Measurements from ENCODE around the gene EIF4E3. TPM values are rescaled to one million over a fixed set of nuclear protein-coding genes. Genes with fewer than 3 reads are reported as not detected.

Gene EIF4E3
- total and polyA plus RNA-seq, 2 donors (not counting 1 experiment from before 2014, with no cell fraction given), result 1.00 to 5.0 TPM

- Histone ChIP-seq H3K4me1 (ENCODE audit: control insufficient read depth in 2 of 2, insufficient read depth in 2 of 2, low read length in 2 of 2) (peaks cover 0 to 5% of the 10 kb centered on the region in 2 donors), H3K9ac (ENCODE audit: low read length) (no peak overlapping the region), H2AFZ (ENCODE audit: insufficient read depth, low read depth, low read length, poor library complexity, severe bottlenecking) (no peak overlapping the region), H3K27ac (ENCODE audit: low read length in 2 of 2) (no peak overlapping the region), H3K36me3 (replicated peaks in 1 of 2; ENCODE audit: control extremely low read depth in 1 of 2, control insufficient read depth in 1 of 2, extremely low read depth in 1 of 2, insufficient read depth in 2 of 2, low read length in 1 of 2) (no peaks in the 10 kb centered on the region), H3K9me3 (ENCODE audit: control extremely low read depth in 1 of 3, control insufficient read depth in 2 of 3, insufficient read depth in 1 of 3, low read length in 2 of 3) (peaks cover 0 to 4% (median 3%) of the 10 kb centered on the region in 3 donors), H3K79me2 (ENCODE audit: control insufficient read depth, insufficient read depth, low read length) (no peaks in the 10 kb centered on the region), H3K4me2 (replicated peaks; ENCODE audit: low read depth, low read length, poor library complexity, severe bottlenecking) (no peak overlapping the region), H3K4me3 (ENCODE audit: control extremely low read depth in 1 of 5, extremely low read depth in 1 of 5, insufficient read depth in 1 of 5, low read depth in 2 of 5, low read length in 4 of 5) (no peak overlapping the region), H3K27me3 (replicated peaks in 1 of 4; ENCODE audit: control extremely low read depth in 1 of 4, control insufficient read depth in 3 of 4, insufficient read depth in 4 of 4, low read length in 3 of 4) (peaks cover 0 to 15% (median 3%) of the 10 kb centered on the region in 4 experiments), H4K20me1 (ENCODE audit: control insufficient read depth, insufficient read depth, low read length, poor library complexity, severe bottlenecking) (no peaks in the 10 kb centered on the region)
- peaks cover 9% of the 10 kb centered on the region for H3K4me1 Mint-ChIP-seq
- intact Hi-C loops (cut with micrococcal nuclease), result no loop called here
- DNase-seq, result no peak
- 88% methylated on average over 2 of the region's 4 CpGs for WGBS (ENCODE audit: insufficient coverage)
- H3K27me3 Mint-ChIP-seq, result peaks cover 38% of the 10 kb centered on the region
- POLR2A ChIA-PET, result no interaction called here
- no peak for ATAC-seq (ENCODE audit: low read depth)
- TF ChIP-seq CTCF (IDR thresholded peaks at IDR 0.05) (no peak), EZH2 (IDR thresholded peaks at IDR 0.05; ENCODE audit: borderline replicate concordance, insufficient read depth, low read depth, low read length, poor library complexity, severe bottlenecking) (no peak)
- H3K9me3 Mint-ChIP-seq (ENCODE audit: insufficient read depth), result peaks cover 2% of the 10 kb centered on the region
- H3K27ac Mint-ChIP-seq, result no peak overlapping the region
- CTCF ChIA-PET, result interaction anchor here (1.3 to 7.9 kb wide), 2 partner anchors 142 to 1088 kb away, joined by 3 to 120 read pairs; no protein-coding TSS in a partner anchor
- no peak overlapping the region for H3K4me3 Mint-ChIP-seq
Measured at GRCh38 chr3:71732637-71733036, 7.4 kb upstream of the EIF4E3 start.

- Histone ChIP-seq H3K27me3 (replicated peaks in 1 of 4; ENCODE audit: control extremely low read depth in 1 of 4, control insufficient read depth in 3 of 4, insufficient read depth in 4 of 4, low read length in 3 of 4) (peaks cover 0 to 25% (median 0%) of the 10 kb centered on the region in 4 experiments), H3K4me2 (replicated peaks; ENCODE audit: low read depth, low read length, poor library complexity, severe bottlenecking) (no peak overlapping the region), H4K20me1 (ENCODE audit: control insufficient read depth, insufficient read depth, low read length, poor library complexity, severe bottlenecking) (no peaks in the 10 kb centered on the region), H3K9ac (ENCODE audit: low read length) (no peak overlapping the region), H3K27ac (ENCODE audit: low read length in 2 of 2) (no peak overlapping the region), H3K4me1 (ENCODE audit: control insufficient read depth in 2 of 2, insufficient read depth in 2 of 2, low read length in 2 of 2) (peaks cover 18 to 25% of the 10 kb centered on the region in 2 donors), H3K4me3 (ENCODE audit: control extremely low read depth in 1 of 5, extremely low read depth in 1 of 5, insufficient read depth in 1 of 5, low read depth in 2 of 5, low read length in 4 of 5) (no peak overlapping the region), H3K36me3 (replicated peaks in 1 of 2; ENCODE audit: control extremely low read depth in 1 of 2, control insufficient read depth in 1 of 2, extremely low read depth in 1 of 2, insufficient read depth in 2 of 2, low read length in 1 of 2) (no peaks in the 10 kb centered on the region), H2AFZ (ENCODE audit: insufficient read depth, low read depth, low read length, poor library complexity, severe bottlenecking) (no peak overlapping the region), H3K9me3 (ENCODE audit: control extremely low read depth in 1 of 3, control insufficient read depth in 2 of 3, insufficient read depth in 1 of 3, low read length in 2 of 3) (no peaks in the 10 kb centered on the region), H3K79me2 (ENCODE audit: control insufficient read depth, insufficient read depth, low read length) (no peaks in the 10 kb centered on the region)
- no peak for ATAC-seq (ENCODE audit: low read depth)
- H3K27ac Mint-ChIP-seq, result no peak overlapping the region
- no peak for DNase-seq
- CTCF ChIA-PET, result interaction anchor here (0.8 to 7.9 kb wide), 11 partner anchors 8 to 1358 kb away, joined by 3 to 120 read pairs (median 3); no protein-coding TSS in a partner anchor
- intact Hi-C loops (cut with micrococcal nuclease), result loop anchor here (10.0 kb wide), 2 partner anchors 376 to 1266 kb away; partner anchors contain the start of gene PPP4R2
- H3K4me1 Mint-ChIP-seq, result peaks cover 27% of the 10 kb centered on the region
- POLR2A ChIA-PET, result no interaction called here
- H3K9me3 Mint-ChIP-seq (ENCODE audit: insufficient read depth), result no peaks in the 10 kb centered on the region
- H3K4me3 Mint-ChIP-seq, result no peak overlapping the region
- H3K27me3 Mint-ChIP-seq, result peaks cover 10% of the 10 kb centered on the region
- TF ChIP-seq CTCF (IDR thresholded peaks at IDR 0.05), result no peak
- TF ChIP-seq EZH2 (IDR thresholded peaks at IDR 0.05; ENCODE audit: borderline replicate concordance, insufficient read depth, low read depth, low read length, poor library complexity, severe bottlenecking), result no peak
- 75% methylated on average over 1 of the region's 4 CpGs for WGBS (ENCODE audit: insufficient coverage)
Measured at GRCh38 chr3:71728632-71729342, 3.6 kb upstream of the EIF4E3 start.

Data from B cell (primary cell).